WTC11 (cell line): ENCODE results near the gene ADAMTS7. TPM values are rescaled to one million over a fixed set of nuclear protein-coding genes. Genes with fewer than 3 reads are reported as not detected.

Source experiments
- ATAC-seq: fragments of 200-7000 bp; cut with Tn5 transposase; 2 replicates; pipeline ENCODE4 v1.10.0; 2021; ENCODE audit warnings: mild to moderate bottlenecking, moderate library complexity
- CTCF ChIA-PET: fragments of 300-600 bp; sonication (Branson Sonifier 250); formaldehyde crosslinking; loops from one replicate; lab custom pipeline; 2021; ENCODE audit warnings: antibody characterized with exemption; lab: Charles Lee
- POLR2A ChIA-PET: fragments of 350-600 bp; sonication (Branson Sonifier 250); formaldehyde crosslinking; loops from one replicate; lab custom pipeline; 2021; ENCODE audit warnings: antibody characterized with exemption; lab: Charles Lee
- DNase-seq: peaks from one replicate; pipeline ENCODE4 v3.0.0; 2021; ENCODE audit warnings: low spot score
- H3K27ac Mint-ChIP-seq: 2 replicates; pipeline ENCODE4 v1.8.0; 2021; ENCODE audit warnings: mixed read lengths
- H3K27me3 Mint-ChIP-seq: 2 replicates; pipeline ENCODE4 v1.8.0; 2021; ENCODE audit warnings: low read depth, mild to moderate bottlenecking, moderate library complexity, mixed read lengths
- H3K36me3 Mint-ChIP-seq: 2 replicates; pipeline ENCODE4 v1.8.0; 2021; ENCODE audit warnings: mixed read lengths
- H3K4me1 Mint-ChIP-seq: 2 replicates; pipeline ENCODE4 v1.8.0; 2022; ENCODE audit warnings: mixed read lengths
- H3K4me3 Mint-ChIP-seq: 2 replicates; pipeline ENCODE4 v1.8.0; 2021; ENCODE audit warnings: mild to moderate bottlenecking, moderate library complexity, mixed read lengths
- H3K9me3 Mint-ChIP-seq: 2 replicates; pipeline ENCODE4 v1.8.0; 2021; ENCODE audit warnings: mixed read lengths
- ATF6 ChIP-seq: sonication (generic); formaldehyde crosslinking; IDR thresholded peaks from 2 replicates; pipeline ENCODE4 v1.8.1; 2023; ENCODE audit warnings: mild to moderate bottlenecking, missing genetic modification reagents
- CREM ChIP-seq: sonication (generic); formaldehyde crosslinking; IDR thresholded peaks from 2 replicates; pipeline ENCODE4 v1.8.1; 2022; ENCODE audit warnings: mild to moderate bottlenecking, missing genetic modification reagents, moderate library complexity
- E2F5 ChIP-seq: sonication (generic); formaldehyde crosslinking; IDR thresholded peaks from 2 replicates; pipeline ENCODE4 v1.8.1; 2022; ENCODE audit warnings: mild to moderate bottlenecking, moderate library complexity, missing genetic modification reagents
- ESRRA ChIP-seq: sonication (generic); formaldehyde crosslinking; IDR thresholded peaks from 2 replicates; pipeline ENCODE4 v1.8.1; 2022; ENCODE audit warnings: mild to moderate bottlenecking, missing genetic modification reagents, borderline replicate concordance
- GTF2I ChIP-seq: fragments of 250-450 bp; sonication (Bioruptor Pico); conservative IDR thresholded peaks from 2 replicates; pipeline ENCODE4 v1.4.0; 2021; ENCODE audit warnings: mild to moderate bottlenecking
- IRF2 ChIP-seq: sonication (generic); formaldehyde crosslinking; IDR thresholded peaks from 2 replicates; pipeline ENCODE4 v1.8.0; 2022; ENCODE audit warnings: low read depth, missing genetic modification reagents, borderline replicate concordance
- JUN ChIP-seq: sonication (generic); formaldehyde crosslinking; IDR thresholded peaks from 2 replicates; pipeline ENCODE4 v1.8.0; 2023; ENCODE audit warnings: mild to moderate bottlenecking, missing genetic modification reagents
- MXD4 ChIP-seq: fragments of 250-450 bp; sonication (Bioruptor Pico); IDR thresholded peaks from 2 replicates; pipeline ENCODE4 v1.8.0; 2021; ENCODE audit warnings: mild to moderate bottlenecking, moderate library complexity, borderline replicate concordance
- OVOL2 ChIP-seq: fragments of 250-450 bp; sonication (Bioruptor Pico); IDR thresholded peaks from 2 replicates; pipeline ENCODE4 v1.9.0; 2021; ENCODE audit warnings: mild to moderate bottlenecking, borderline replicate concordance
- PRRX2 ChIP-seq: fragments of 250-450 bp; sonication (Bioruptor Pico); IDR thresholded peaks from 2 replicates; pipeline ENCODE4 v1.8.0; 2021; ENCODE audit warnings: mild to moderate bottlenecking
- RELA ChIP-seq: sonication (generic); formaldehyde crosslinking; IDR thresholded peaks from 2 replicates; pipeline ENCODE4 v1.8.1; 2022; ENCODE audit warnings: missing genetic modification reagents, mild to moderate bottlenecking, borderline replicate concordance
- RORB ChIP-seq: fragments of 250-450 bp; sonication (Bioruptor Pico); IDR thresholded peaks from 2 replicates; pipeline ENCODE4 v1.9.0; 2021; ENCODE audit warnings: mild to moderate bottlenecking
- SMAD4 ChIP-seq: sonication (generic); formaldehyde crosslinking; IDR thresholded peaks from 2 replicates; pipeline ENCODE4 v1.8.0; 2022; ENCODE audit warnings: mild to moderate bottlenecking, missing genetic modification reagents
- SP1 ChIP-seq: sonication (generic); formaldehyde crosslinking; conservative IDR thresholded peaks from 2 replicates; pipeline ENCODE4 v1.8.1; 2022; ENCODE audit warnings: missing genetic modification reagents
- TEAD4 ChIP-seq: sonication (generic); formaldehyde crosslinking; IDR thresholded peaks from 2 replicates; pipeline ENCODE4 v1.8.0; 2022; ENCODE audit warnings: mild to moderate bottlenecking, missing genetic modification reagents
- TP53 ChIP-seq: sonication (generic); formaldehyde crosslinking; IDR thresholded peaks from 2 replicates; pipeline ENCODE4 v1.8.1; 2023; ENCODE audit warnings: mild to moderate bottlenecking, missing genetic modification reagents
- ZBTB21 ChIP-seq: sonication (generic); formaldehyde crosslinking; IDR thresholded peaks from 2 replicates; pipeline ENCODE4 v1.8.1; 2023; ENCODE audit warnings: mild to moderate bottlenecking, missing genetic modification reagents, borderline replicate concordance
- ZMAT4 ChIP-seq: fragments of 250-450 bp; sonication (Bioruptor Pico); IDR thresholded peaks from 2 replicates; pipeline ENCODE4 v1.9.0; 2021; ENCODE audit warnings: mild to moderate bottlenecking
- ZNF317 ChIP-seq: sonication (generic); formaldehyde crosslinking; IDR thresholded peaks from 2 replicates; pipeline ENCODE4 v1.8.1; 2023; ENCODE audit warnings: low read depth, mild to moderate bottlenecking, moderate library complexity, missing genetic modification reagents, borderline replicate concordance
- ZNF425 ChIP-seq: fragments of 250-450 bp; sonication (Bioruptor Pico); conservative IDR thresholded peaks from 2 replicates; pipeline ENCODE4 v1.9.0; 2021; ENCODE audit warnings: mild to moderate bottlenecking
- ZNF512 ChIP-seq: sonication (generic); formaldehyde crosslinking; IDR thresholded peaks from 2 replicates; pipeline ENCODE4 v1.8.1; 2022; ENCODE audit warnings: missing genetic modification reagents, borderline replicate concordance
- ZSCAN18 ChIP-seq: fragments of 250-450 bp; sonication (Bioruptor Pico); IDR thresholded peaks from 2 replicates; pipeline ENCODE4 v2.1.2; 2022; ENCODE audit warnings: mild to moderate bottlenecking, moderate library complexity
- total RNA-seq: library from RNA; stranded (reverse); gene quantifications from 3 replicates; pipeline ENCODE4 v1.2.3, GENCODE V29; 2021

The ADAMTS7 gene
- total RNA-seq, 1 experiment from 2014 or later = 70.3 TPM

- TF ChIP-seq ATF6 (CRISPR knock-in tag) (no peak), RELA (CRISPR knock-in tag) (no peak), TEAD4 (no peak), PRRX2 (CRISPR knock-in tag) (no peak), ESRRA (CRISPR knock-in tag) (no peak), IRF2 (CRISPR knock-in tag) (no peak)
Measured at GRCh38 chr15:78716651-78717050, 94.6 kb downstream of the ADAMTS7 start (continued).

- H3K27me3 Mint-ChIP-seq = peaks cover 14% of the 10 kb centered on the region
- H3K27ac Mint-ChIP-seq = no peak overlapping the region
- POLR2A ChIA-PET = no interaction called here
- CTCF ChIA-PET = no interaction called here
- no peaks in the 10 kb centered on the region for H3K4me1 Mint-ChIP-seq
- H3K9me3 Mint-ChIP-seq = peaks cover 42% of the 10 kb centered on the region
- no peak for TF ChIP-seq ZMAT4 (CRISPR knock-in tag)
- TF ChIP-seq TP53 = no peak
- TF ChIP-seq SP1 (CRISPR knock-in tag) = no peak
- TF ChIP-seq JUN (CRISPR knock-in tag) = no peak
- TF ChIP-seq CREM = no peak
- no peak for TF ChIP-seq E2F5 (CRISPR knock-in tag)
- TF ChIP-seq ZSCAN18 (CRISPR knock-in tag) = no peak
- TF ChIP-seq ZNF317 = no peak
- TF ChIP-seq ZNF512 = no peak
- no peak for TF ChIP-seq ESRRA (CRISPR knock-in tag)
- TF ChIP-seq MXD4 (CRISPR knock-in tag) = no peak
- TF ChIP-seq ATF6 (CRISPR knock-in tag) = no peak
- TF ChIP-seq IRF2 (CRISPR knock-in tag) = no peak
- no peak for TF ChIP-seq GTF2I (CRISPR knock-in tag)
- no peak for TF ChIP-seq SMAD4
- TF ChIP-seq RELA (CRISPR knock-in tag) = no peak
- TF ChIP-seq RORB (CRISPR knock-in tag) = no peak
- TF ChIP-seq ZBTB21 (CRISPR knock-in tag) = no peak
- TF ChIP-seq OVOL2 (CRISPR knock-in tag) = no peak
- TF ChIP-seq ZNF425 (CRISPR knock-in tag) = no peak
- ATAC-seq (no peak), DNase-seq (no peak)
- H3K36me3 Mint-ChIP-seq = peaks cover 28% of the 10 kb centered on the region
- no peak overlapping the region for H3K4me3 Mint-ChIP-seq
Measured at GRCh38 chr15:78715930-78716329, 95.3 kb downstream of the ADAMTS7 start.
